GM23338 (cell line): ENCODE results near the gene GRIA3.

Experiments
- CTCF ChIP-seq, 2 experiments: fragments of 200-600 bp in 1 of 2; sonication (generic) in 1 of 2; conservative IDR thresholded peaks; 2 replicates each; pipeline versions ENCODE4 v1.5.1 to v1.6.1; 2016 to 2017; ENCODE audit warnings: antibody characterized with exemption in 2 of 2, low read depth in 2 of 2, mild to moderate bottlenecking in 2 of 2, moderate library complexity in 1 of 2
- EZH2 ChIP-seq: fragments of 200-600 bp; sonication (generic); IDR thresholded peaks from one replicate; pipeline ENCODE4 v1.8.0; 2017; ENCODE audit warnings: antibody characterized with exemption, mild to moderate bottlenecking, low read depth; ENCODE audit not compliant: unreplicated experiment

DNA sequence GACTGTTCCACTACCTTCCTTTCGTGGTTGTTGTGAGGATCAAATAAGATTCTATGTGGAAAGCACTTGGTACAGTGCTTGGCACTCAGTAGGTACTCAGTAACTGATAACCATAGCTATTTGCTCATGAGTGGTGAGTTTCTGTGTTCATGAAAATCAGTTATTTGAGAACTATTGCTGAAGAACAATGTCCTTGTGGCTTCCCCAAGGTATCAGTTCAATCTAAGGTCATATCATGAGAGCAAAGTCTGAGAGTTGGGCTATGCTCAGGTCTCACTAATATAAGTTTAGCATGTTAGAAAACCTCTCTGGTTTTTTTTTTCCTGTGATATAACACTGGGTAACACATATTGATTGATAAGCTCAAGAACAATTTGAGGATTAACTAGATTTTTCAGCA lies 147.8 kb downstream of the GRIA3 start:
- no peak for TF ChIP-seq CTCF (conservative IDR thresholded peaks at IDR 0.05; ENCODE audit: low read depth in 2 of 2)
- TF ChIP-seq EZH2: no peak
